MM.1S (cell line): Measurements from ENCODE around the gene TRIOBP.

Experiments
- EZH2 ChIP-seq: fragments of 300-600 bp; sonication (generic); optimal IDR thresholded peaks from 2 replicates; pipeline ENCODE3; 2017; ENCODE audit warnings: low read depth, mild to moderate bottlenecking, antibody characterized with exemption, low read length, mixed read lengths
- EZH2phosphoT487 ChIP-seq: fragments of 300-600 bp; sonication (generic); IDR thresholded peaks from 2 replicates; pipeline ENCODE4 v1.6.1; 2018; ENCODE audit warnings: antibody characterized with exemption, low read length
- TF ChIP-seq, protein P1 (sequence below): fragments of 300-600 bp; sonication (generic); IDR thresholded peaks from 2 replicates; pipeline ENCODE4 v1.5.1; 2016; ENCODE audit warnings: antibody characterized with exemption, low read length, mixed read lengths

DNA sequence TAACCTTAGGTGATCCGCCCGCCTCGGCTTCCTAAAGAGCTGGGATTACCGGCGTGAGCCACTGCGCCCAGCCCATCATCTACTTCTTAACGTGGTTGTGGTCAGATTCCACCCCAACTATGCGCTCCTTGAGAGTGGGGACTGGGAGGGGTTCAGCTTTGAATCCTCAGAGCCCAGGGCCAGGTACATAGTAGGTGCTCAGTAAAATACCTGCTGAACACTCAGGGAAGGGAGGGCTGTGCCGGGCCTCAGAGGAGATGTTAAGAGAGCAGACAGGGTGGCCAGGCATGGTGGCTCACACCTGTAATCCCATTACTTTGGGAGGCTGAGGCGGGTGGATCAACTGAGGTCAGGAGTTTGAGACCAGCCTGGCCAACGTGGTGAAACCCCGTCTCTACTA is 22.6 kb upstream of the TRIOBP start:
- TF ChIP-seq, protein P1, sequence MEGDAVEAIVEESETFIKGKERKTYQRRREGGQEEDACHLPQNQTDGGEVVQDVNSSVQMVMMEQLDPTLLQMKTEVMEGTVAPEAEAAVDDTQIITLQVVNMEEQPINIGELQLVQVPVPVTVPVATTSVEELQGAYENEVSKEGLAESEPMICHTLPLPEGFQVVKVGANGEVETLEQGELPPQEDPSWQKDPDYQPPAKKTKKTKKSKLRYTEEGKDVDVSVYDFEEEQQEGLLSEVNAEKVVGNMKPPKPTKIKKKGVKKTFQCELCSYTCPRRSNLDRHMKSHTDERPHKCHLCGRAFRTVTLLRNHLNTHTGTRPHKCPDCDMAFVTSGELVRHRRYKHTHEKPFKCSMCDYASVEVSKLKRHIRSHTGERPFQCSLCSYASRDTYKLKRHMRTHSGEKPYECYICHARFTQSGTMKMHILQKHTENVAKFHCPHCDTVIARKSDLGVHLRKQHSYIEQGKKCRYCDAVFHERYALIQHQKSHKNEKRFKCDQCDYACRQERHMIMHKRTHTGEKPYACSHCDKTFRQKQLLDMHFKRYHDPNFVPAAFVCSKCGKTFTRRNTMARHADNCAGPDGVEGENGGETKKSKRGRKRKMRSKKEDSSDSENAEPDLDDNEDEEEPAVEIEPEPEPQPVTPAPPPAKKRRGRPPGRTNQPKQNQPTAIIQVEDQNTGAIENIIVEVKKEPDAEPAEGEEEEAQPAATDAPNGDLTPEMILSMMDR: no peak
- TF ChIP-seq EZH2: no peak
- TF ChIP-seq EZH2phosphoT487: no peak
